ENCODE results near the gene CHORDC1. TPM values are rescaled to one million over a fixed set of nuclear protein-coding genes. Genes with fewer than 3 reads are reported as not detected.

Gene CHORDC1
- total RNA-seq, 1 donor from 2014 or later, result 15.1 TPM

DNA sequence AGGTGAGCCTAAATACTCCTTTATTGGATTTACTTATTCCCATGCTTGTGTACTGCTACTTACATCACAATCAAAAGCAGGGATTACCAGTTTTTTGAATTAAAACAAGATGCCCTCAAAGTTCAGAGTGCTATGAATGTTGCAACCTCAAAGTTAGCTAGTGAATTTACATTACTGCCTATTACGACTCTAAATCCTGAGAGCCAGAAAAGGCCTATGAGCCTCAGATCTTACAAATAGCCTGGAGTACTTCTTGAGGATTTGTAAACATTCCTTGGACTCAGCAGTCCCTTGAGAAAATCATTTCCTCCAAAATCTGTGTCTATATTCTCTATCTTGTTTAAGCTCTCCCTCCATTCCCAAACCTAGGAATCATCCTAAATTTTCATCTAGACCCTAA is 25.5 kb downstream of the CHORDC1 start:
- TF ChIP-seq, protein P1, sequence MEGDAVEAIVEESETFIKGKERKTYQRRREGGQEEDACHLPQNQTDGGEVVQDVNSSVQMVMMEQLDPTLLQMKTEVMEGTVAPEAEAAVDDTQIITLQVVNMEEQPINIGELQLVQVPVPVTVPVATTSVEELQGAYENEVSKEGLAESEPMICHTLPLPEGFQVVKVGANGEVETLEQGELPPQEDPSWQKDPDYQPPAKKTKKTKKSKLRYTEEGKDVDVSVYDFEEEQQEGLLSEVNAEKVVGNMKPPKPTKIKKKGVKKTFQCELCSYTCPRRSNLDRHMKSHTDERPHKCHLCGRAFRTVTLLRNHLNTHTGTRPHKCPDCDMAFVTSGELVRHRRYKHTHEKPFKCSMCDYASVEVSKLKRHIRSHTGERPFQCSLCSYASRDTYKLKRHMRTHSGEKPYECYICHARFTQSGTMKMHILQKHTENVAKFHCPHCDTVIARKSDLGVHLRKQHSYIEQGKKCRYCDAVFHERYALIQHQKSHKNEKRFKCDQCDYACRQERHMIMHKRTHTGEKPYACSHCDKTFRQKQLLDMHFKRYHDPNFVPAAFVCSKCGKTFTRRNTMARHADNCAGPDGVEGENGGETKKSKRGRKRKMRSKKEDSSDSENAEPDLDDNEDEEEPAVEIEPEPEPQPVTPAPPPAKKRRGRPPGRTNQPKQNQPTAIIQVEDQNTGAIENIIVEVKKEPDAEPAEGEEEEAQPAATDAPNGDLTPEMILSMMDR (IDR thresholded peaks at IDR 0.05), result no peak
- Histone ChIP-seq H3K4me3 (no peak overlapping the region), H3K4me1 (no peaks in the 10 kb centered on the region), H3K27me3 (no peaks in the 10 kb centered on the region), H3K27ac (no peak overlapping the region), H3K9me3 (no peaks in the 10 kb centered on the region), H3K36me3 (peaks cover 6 to 18% of the 10 kb centered on the region in 2 donors)
- intact Hi-C loops (cut with DNase I), result no loop called here
- no peak for DNase-seq (ENCODE audit: low spot score in 2 of 2)

DNA sequence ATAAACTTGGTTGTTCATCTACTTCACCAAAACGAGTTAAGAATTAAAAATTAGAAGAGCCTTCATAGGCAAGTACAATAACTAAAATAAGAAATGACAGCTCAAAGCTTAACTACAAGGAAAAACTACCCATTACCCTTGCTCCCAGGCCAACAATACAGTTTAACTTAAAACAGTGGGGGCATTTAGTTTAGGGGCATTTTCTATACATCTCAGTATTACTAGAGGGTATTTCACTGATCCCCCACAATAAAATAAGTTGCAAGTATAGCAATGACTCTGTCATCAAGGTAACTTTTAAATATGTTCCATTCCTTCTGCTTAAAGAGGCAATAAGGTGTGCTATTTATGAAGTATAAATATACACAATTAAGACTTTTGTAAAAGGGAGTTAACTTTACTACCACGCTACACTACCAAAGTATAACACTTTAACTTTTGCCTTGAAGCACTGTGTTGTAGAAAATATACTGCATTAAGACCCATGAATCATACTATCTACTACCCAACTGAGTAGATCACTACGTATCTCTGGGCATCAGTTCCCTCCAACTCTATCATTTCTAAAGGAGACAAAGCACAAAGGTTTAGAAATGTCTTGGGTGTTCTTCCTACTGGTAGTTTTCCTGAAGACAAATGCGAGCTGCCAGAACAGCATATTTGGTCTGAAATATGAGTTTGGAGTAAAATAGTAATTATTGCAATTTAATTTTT is 29.8 kb downstream of the CHORDC1 start:
- no peak overlapping the region for H3K27ac ChIP-seq
- no peak overlapping the region for H3K4me3 ChIP-seq
- no peak for DNase-seq (ENCODE audit: low spot score in 2 of 2)
- intact Hi-C loops (cut with DNase I), result no loop called here
- H3K36me3 ChIP-seq, result peaks cover 0 to 3% of the 10 kb centered on the region in 2 donors
- H3K4me1 ChIP-seq, result no peaks in the 10 kb centered on the region
- H3K27me3 ChIP-seq, result no peaks in the 10 kb centered on the region
- TF ChIP-seq, protein P1 (IDR thresholded peaks at IDR 0.05), result no peak
- no peaks in the 10 kb centered on the region for H3K9me3 ChIP-seq

DNA sequence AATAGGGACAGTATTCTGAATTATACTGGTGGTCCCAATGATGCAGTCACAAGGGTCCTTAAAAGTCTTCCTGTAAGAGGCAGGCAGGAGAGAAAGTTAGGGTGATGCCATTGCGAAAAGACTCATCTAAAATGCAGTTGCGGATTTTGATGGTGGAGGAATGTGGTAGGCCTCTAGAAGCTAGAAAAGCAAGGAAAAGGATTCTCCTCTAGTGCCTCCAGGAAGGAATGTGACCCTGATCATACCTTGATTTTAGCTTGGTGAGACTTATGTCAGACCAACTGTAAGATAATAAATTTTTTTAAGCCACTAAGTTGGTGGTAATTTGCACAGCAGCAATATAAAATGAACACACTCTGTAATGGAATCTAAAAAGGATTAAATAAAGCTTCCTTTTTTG is 33.8 kb downstream of the CHORDC1 start:
- no peaks in the 10 kb centered on the region for H3K4me1 ChIP-seq
- no peak for DNase-seq (ENCODE audit: low spot score in 2 of 2)
- H3K36me3 ChIP-seq, result peaks cover 0 to 3% of the 10 kb centered on the region in 2 donors
- H3K27ac ChIP-seq, result no peak overlapping the region
- intact Hi-C loops (cut with DNase I), result no loop called here
- H3K27me3 ChIP-seq, result no peaks in the 10 kb centered on the region
- TF ChIP-seq, protein P1 (IDR thresholded peaks at IDR 0.05), result no peak
- H3K9me3 ChIP-seq, result no peaks in the 10 kb centered on the region
- no peak overlapping the region for H3K4me3 ChIP-seq

DNA sequence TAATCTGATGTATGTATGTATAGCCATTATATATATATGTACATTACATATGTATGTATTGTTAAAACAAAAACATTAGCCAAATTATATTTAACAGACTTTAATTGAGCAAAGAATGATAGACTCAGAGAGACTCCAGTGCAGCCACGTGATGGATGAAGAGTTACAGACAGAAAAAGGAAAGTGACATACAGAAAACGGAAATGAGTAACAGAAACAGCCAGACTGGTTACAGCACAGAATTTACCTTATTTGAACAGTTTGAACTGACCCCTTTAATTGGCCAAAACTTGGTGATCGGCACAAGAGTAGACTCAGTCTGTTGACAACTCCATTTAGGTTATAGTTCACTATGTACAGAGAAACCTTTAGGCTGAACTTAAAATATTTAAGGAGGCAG is 35.0 kb downstream of the CHORDC1 start:
- intact Hi-C loops (cut with DNase I), result no loop called here
- TF ChIP-seq, protein P1 (IDR thresholded peaks at IDR 0.05), result no peak
- no peak for DNase-seq (ENCODE audit: low spot score in 2 of 2)
- Histone ChIP-seq H3K36me3 (peaks cover 0 to 3% of the 10 kb centered on the region in 2 donors), H3K27ac (no peak overlapping the region), H3K27me3 (no peaks in the 10 kb centered on the region), H3K9me3 (no peaks in the 10 kb centered on the region), H3K4me1 (no peaks in the 10 kb centered on the region), H3K4me3 (no peak overlapping the region)

DNA sequence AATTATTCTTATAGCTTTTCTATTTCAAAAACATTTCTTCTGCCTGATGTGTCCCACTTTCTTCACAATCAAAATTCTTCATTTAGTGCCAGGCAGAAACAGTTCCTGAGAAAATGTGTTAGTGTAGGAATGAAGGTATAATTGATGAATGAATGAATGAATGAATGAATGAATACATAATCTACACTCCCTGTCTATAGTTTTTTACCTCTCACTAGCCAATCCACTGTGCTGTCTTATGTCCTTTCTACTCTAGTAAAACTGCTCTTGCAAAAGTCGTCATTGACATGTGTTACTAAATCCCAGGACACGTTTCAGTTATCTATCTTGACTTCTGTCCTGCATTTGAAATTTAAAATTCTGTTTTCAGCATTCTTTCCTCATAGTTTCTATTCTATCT is 42.9 kb downstream of the CHORDC1 start:
- intact Hi-C loops (cut with DNase I), result no loop called here
- TF ChIP-seq, protein P1 (IDR thresholded peaks at IDR 0.05), result no peak
- Histone ChIP-seq H3K9me3 (no peaks in the 10 kb centered on the region), H3K36me3 (no peaks in the 10 kb centered on the region), H3K27ac (no peak overlapping the region), H3K4me3 (no peak overlapping the region), H3K4me1 (no peaks in the 10 kb centered on the region), H3K27me3 (no peaks in the 10 kb centered on the region)
- no peak for DNase-seq (ENCODE audit: low spot score in 2 of 2)
